Naive thymus-derived CD4-positive, alpha-beta T cell (primary cell): ENCODE data around the gene TSN. TPM values are rescaled to one million over a fixed set of nuclear protein-coding genes. Genes with fewer than 3 reads are reported as not detected.

Source experiments
- ATAC-seq: fragments of 150-1000 bp; cut with Tn5 transposase; 2 replicates; pipeline ENCODE4 v1.10.0; 2021; ENCODE audit warnings: mild to moderate bottlenecking, moderate library complexity
- CTCF ChIA-PET: fragments of 350-600 bp; sonication (Branson Sonifier 250); formaldehyde crosslinking; loops from one replicate; lab custom pipeline; 2021; ENCODE audit warnings: antibody characterized with exemption; lab: Charles Lee
- POLR2A ChIA-PET: fragments of 350-600 bp; sonication (Branson Sonifier 250); formaldehyde crosslinking; loops from one replicate; lab custom pipeline; 2021; ENCODE audit warnings: antibody characterized with exemption, inconsistent platforms; lab: Charles Lee
- DNase-seq, 9 donors: peaks; one replicate each; pipeline versions ENCODE4 v3.0.0 to v3.0.0-alpha.2; 2020 to 2022; ENCODE audit warnings: mixed read lengths in 1 of 9
- H3K27ac ChIP-seq: one replicate; pipeline ENCODE4 v1.7.0; 2013; ENCODE audit warnings: mild to moderate bottlenecking, low read depth, low read length, moderate library complexity
- H3K27me3 ChIP-seq, 2 donors: one replicate each; pipeline ENCODE4 v1.7.0; 2013; ENCODE audit warnings: low read length in 2 of 2, mild to moderate bottlenecking in 2 of 2, moderate library complexity in 2 of 2; ENCODE audit not compliant: control insufficient read depth in 2 of 2, insufficient read depth in 2 of 2
- H3K36me3 ChIP-seq, 3 experiments: 1 replicate in 2 of 3; 2 replicates in 1 of 3; pipeline ENCODE4 v1.7.0; 2013; ENCODE audit warnings: low read length in 3 of 3, mild to moderate bottlenecking in 3 of 3, moderate library complexity in 1 of 3; ENCODE audit not compliant: insufficient read depth in 3 of 3, control insufficient read depth in 2 of 3
- H3K4me1 ChIP-seq, 2 donors: one replicate each; pipeline ENCODE4 v1.7.0; 2013; ENCODE audit warnings: low read length in 2 of 2, mild to moderate bottlenecking in 2 of 2, moderate library complexity in 1 of 2; ENCODE audit not compliant: control insufficient read depth in 2 of 2, insufficient read depth in 2 of 2
- H3K4me3 ChIP-seq: 2 replicates; pipeline ENCODE4 v1.7.0; 2013; ENCODE audit warnings: mild to moderate bottlenecking, low read length
- H3K9me3 ChIP-seq, 3 experiments: 1 replicate in 2 of 3; 2 replicates in 1 of 3; pipeline ENCODE4 v1.7.0; 2013; ENCODE audit warnings: low read length in 3 of 3; ENCODE audit not compliant: control insufficient read depth in 2 of 3
- H3K27ac Mint-ChIP-seq, 9 donors: one replicate each; pipeline ENCODE4 v1.8.0; 2020 to 2022; ENCODE audit warnings: mixed read lengths in 9 of 9, mild to moderate bottlenecking in 8 of 9, moderate library complexity in 5 of 9, inconsistent platforms in 2 of 9
- H3K27me3 Mint-ChIP-seq, 5 donors: one replicate each; pipeline ENCODE4 v1.8.0; 2021 to 2022; ENCODE audit warnings: mixed read lengths in 5 of 5, mild to moderate bottlenecking in 1 of 5
- H3K36me3 Mint-ChIP-seq, 5 donors: one replicate each; pipeline ENCODE4 v1.8.0; 2020 to 2022; ENCODE audit warnings: mixed read lengths in 5 of 5, mild to moderate bottlenecking in 3 of 5, inconsistent platforms in 1 of 5
- H3K4me1 Mint-ChIP-seq, 7 donors: one replicate each; pipeline ENCODE4 v1.8.0; 2020 to 2022; ENCODE audit warnings: mixed read lengths in 7 of 7, mild to moderate bottlenecking in 3 of 7, inconsistent platforms in 1 of 7
- H3K4me3 Mint-ChIP-seq, 10 donors: one replicate each; pipeline ENCODE4 v1.8.0; 2020 to 2022; ENCODE audit warnings: mild to moderate bottlenecking in 10 of 10, mixed read lengths in 10 of 10, moderate library complexity in 6 of 10, inconsistent platforms in 2 of 10
- H3K9me3 Mint-ChIP-seq, 11 donors: one replicate each; pipeline ENCODE4 v1.8.0; 2020 to 2022; ENCODE audit warnings: mixed read lengths in 11 of 11, mild to moderate bottlenecking in 4 of 11, inconsistent platforms in 1 of 11, moderate library complexity in 1 of 11
- intact Hi-C, 2 donors: fragments of 100-400 bp; cut with micrococcal nuclease; formaldehyde crosslinking; loops; one replicate each; pipeline ENCODE4 v1.15.1; 2023
- polyA plus RNA-seq, 2 donors: library from polyadenylated mRNA; unstranded; fragments of 300-500 nt; fragmentation: Illumina TruSeq; gene quantifications; one replicate each; pipeline ENCODE4 v1.2.3, GENCODE V29; 2021
- total RNA-seq, 6 experiments: library from RNA in 5 of 6; stranded (reverse) in 5 of 6; gene quantifications; 1 replicate in 5 of 6; 2 replicates in 1 of 6; pipeline ENCODE4 v1.2.3 and lab custom pipeline; 2021 to 2026

Gene TSN
- total and polyA plus RNA-seq, 7 experiments from 2014 or later = 35.8 to 87.2 (median 62.8) TPM

DNA sequence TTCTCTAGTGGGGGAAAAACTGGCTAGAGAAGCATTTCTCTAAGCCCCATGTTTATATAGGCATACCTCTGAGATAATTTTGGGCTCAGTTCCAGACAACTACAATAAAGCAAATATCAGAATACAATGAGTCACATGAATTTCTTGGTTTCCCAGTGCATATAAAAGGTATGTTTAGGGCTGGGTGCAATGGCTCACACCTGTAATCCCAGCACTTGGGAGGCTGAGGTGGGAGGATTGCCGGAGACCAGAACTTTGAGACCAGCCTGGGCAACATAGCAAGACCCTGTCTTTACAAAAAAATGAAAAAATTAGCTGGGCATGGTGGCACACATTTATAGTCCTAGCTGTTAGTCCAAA lies 22.2 kb downstream of the TSN start:
- Mint-ChIP-seq H3K36me3 (peaks cover 0 to 4% (median 0%) of the 10 kb centered on the region in 5 donors), H3K9me3 (peaks cover 0 to 2% (median 0%) of the 10 kb centered on the region in 11 donors), H3K4me3 (no peak overlapping the region), H3K4me1 (peaks cover 0 to 3% (median 0%) of the 10 kb centered on the region in 7 donors), H3K27me3 (peaks cover 0 to 5% (median 0%) of the 10 kb centered on the region in 5 donors), H3K27ac (no peak overlapping the region)
- no peaks in the 10 kb centered on the region for H3K36me3 ChIP-seq
- no peaks in the 10 kb centered on the region for H3K9me3 ChIP-seq
- ChIA-PET POLR2A (no interaction called here), CTCF (interaction anchor here (0.7 to 0.8 kb wide), 2 partner anchors 77 to 416 kb away, joined by 3 read pairs; no protein-coding TSS in a partner anchor)
- ATAC-seq (no peak), DNase-seq (no peak)
- no peak overlapping the region for H3K4me3 ChIP-seq
- no peaks in the 10 kb centered on the region for H3K4me1 ChIP-seq
- no peak overlapping the region for H3K27ac ChIP-seq
- intact Hi-C loops = no loop called here
- H3K27me3 ChIP-seq = no peaks in the 10 kb centered on the region

DNA sequence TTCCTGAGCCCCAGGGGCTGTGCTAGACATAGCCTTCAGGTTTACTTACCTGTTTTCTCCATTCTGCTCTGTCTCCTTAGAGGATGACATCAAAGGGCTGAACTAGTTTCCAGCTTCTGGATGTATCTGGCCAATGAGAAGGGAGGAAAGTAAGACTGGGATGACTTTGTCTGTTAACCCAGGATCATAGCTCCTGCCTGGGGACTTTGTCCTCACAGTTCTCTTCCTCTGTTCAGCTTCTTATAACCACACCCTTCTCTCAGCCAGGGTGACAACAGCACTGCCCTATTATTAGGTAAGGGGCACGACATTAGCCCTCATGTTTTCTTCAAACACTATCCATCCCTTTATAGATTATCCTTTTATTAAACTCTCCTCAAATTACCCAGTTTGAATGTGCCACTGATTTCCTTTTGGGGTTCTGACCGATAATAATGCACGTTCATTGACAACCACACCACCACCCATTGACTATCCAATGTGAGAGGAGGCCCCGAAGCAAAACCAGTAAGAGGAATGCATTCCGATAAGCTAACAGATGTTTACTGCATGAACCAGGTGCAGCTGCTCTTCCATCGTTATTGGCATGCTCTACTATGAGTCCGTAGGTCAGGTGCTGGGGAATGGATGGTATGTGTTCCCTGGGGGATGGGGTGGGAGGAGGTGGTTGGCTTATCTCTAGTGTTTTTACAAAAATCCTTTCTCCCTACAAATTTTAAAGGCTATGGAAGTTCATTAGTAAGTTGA lies 23.5 kb downstream of the TSN start:
- H3K4me3 ChIP-seq = no peak overlapping the region
- ChIA-PET CTCF (no interaction called here), POLR2A (interaction anchor here (0.6 kb wide), 1 partner anchor 181 kb away, joined by 3 read pairs; no protein-coding TSS in a partner anchor)
- DNase-seq = no peak
- Mint-ChIP-seq H3K36me3 (no peaks in the 10 kb centered on the region), H3K4me1 (peaks cover 0 to 3% (median 0%) of the 10 kb centered on the region in 7 donors), H3K27me3 (peaks cover 0 to 14% (median 0%) of the 10 kb centered on the region in 5 donors), H3K27ac (no peak overlapping the region), H3K9me3 (peaks cover 0 to 2% (median 0%) of the 10 kb centered on the region in 11 donors), H3K4me3 (no peak overlapping the region)
- H3K36me3 ChIP-seq = no peaks in the 10 kb centered on the region
- H3K9me3 ChIP-seq = no peaks in the 10 kb centered on the region
- intact Hi-C loops = no loop called here
- H3K27me3 ChIP-seq = no peaks in the 10 kb centered on the region
- no peaks in the 10 kb centered on the region for H3K4me1 ChIP-seq
- ATAC-seq = no peak
- no peak overlapping the region for H3K27ac ChIP-seq

- Mint-ChIP-seq H3K9me3 (no peaks in the 10 kb centered on the region), H3K27ac (no peak overlapping the region), H3K4me3 (no peak overlapping the region), H3K4me1 (no peaks in the 10 kb centered on the region), H3K36me3 (no peaks in the 10 kb centered on the region), H3K27me3 (peaks cover 0 to 20% (median 8%) of the 10 kb centered on the region in 5 donors)
- Histone ChIP-seq H3K4me3 (no peak overlapping the region), H3K36me3 (no peaks in the 10 kb centered on the region), H3K4me1 (no peaks in the 10 kb centered on the region), H3K27me3 (no peaks in the 10 kb centered on the region), H3K27ac (no peak overlapping the region), H3K9me3 (no peaks in the 10 kb centered on the region)
- intact Hi-C loops = no loop called here
- CTCF ChIA-PET = no interaction called here
- ATAC-seq (no peak), DNase-seq (no peak)
- POLR2A ChIA-PET = interaction anchor here (0.6 kb wide), 1 partner anchor 463 kb away, joined by 5 read pairs; no protein-coding TSS in a partner anchor
Observed at GRCh38 chr2:121783180-121783579, 27.7 kb downstream of the TSN start.

- Histone ChIP-seq H3K27ac (no peak overlapping the region), H3K4me1 (no peaks in the 10 kb centered on the region), H3K4me3 (no peak overlapping the region), H3K9me3 (no peaks in the 10 kb centered on the region), H3K27me3 (peaks cover 0 to 3% of the 10 kb centered on the region in 2 donors), H3K36me3 (no peaks in the 10 kb centered on the region)
- Mint-ChIP-seq H3K27me3 (peaks cover 16 to 36% (median 27%) of the 10 kb centered on the region in 5 donors), H3K9me3 (no peaks in the 10 kb centered on the region), H3K36me3 (no peaks in the 10 kb centered on the region), H3K4me3 (no peak overlapping the region), H3K4me1 (no peaks in the 10 kb centered on the region), H3K27ac (no peak overlapping the region)
- no peak for ATAC-seq
- POLR2A ChIA-PET = no interaction called here
- DNase-seq = no peak
- intact Hi-C loops = no loop called here
- CTCF ChIA-PET = no interaction called here
Observed at GRCh38 chr2:121788685-121789084, 33.2 kb downstream of the TSN start.

- intact Hi-C loops = no loop called here
Observed at GRCh38 chr2:121790276-121790956, 35.0 kb downstream of the TSN start.

DNA sequence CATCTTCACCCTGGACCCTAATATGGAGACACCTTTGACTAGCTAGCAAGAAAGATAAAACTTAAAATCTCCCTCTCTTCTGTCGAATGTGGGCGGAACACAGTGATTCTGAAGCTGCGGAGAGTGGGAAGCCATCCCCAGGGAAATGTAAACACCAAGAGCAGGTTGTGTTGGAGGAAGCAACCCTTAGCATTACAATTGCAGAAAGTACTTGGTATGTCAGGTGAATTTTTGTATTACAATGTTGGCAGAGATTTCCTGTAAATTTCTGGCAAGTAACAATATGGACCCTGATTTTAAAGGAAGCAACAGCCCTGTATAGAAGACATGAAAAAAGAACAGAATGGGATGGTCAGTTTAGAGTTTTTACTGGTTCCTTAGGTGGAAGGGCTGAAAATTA lies 35.8 kb downstream of the TSN start:
- POLR2A ChIA-PET = no interaction called here
- peaks cover 10 to 38% (median 34%) of the 10 kb centered on the region in 5 donors for H3K27me3 Mint-ChIP-seq
- H3K4me3 Mint-ChIP-seq = no peak overlapping the region
- no peak for ATAC-seq
- CTCF ChIA-PET = no interaction called here
- intact Hi-C loops = no loop called here
- peaks cover 0 to 3% of the 10 kb centered on the region in 2 donors for H3K27me3 ChIP-seq
- H3K9me3 ChIP-seq = no peaks in the 10 kb centered on the region
- H3K27ac ChIP-seq = no peak overlapping the region
- H3K4me1 ChIP-seq = no peaks in the 10 kb centered on the region
- no peaks in the 10 kb centered on the region for H3K4me1 Mint-ChIP-seq
- H3K4me3 ChIP-seq = no peak overlapping the region
- H3K36me3 ChIP-seq = no peaks in the 10 kb centered on the region
- H3K9me3 Mint-ChIP-seq = no peaks in the 10 kb centered on the region
- no peak overlapping the region for H3K27ac Mint-ChIP-seq
- H3K36me3 Mint-ChIP-seq = no peaks in the 10 kb centered on the region
- no peak for DNase-seq

More at GRCh38 chr2:121790276-121790956, 35.0 kb downstream of the TSN start:
- Mint-ChIP-seq H3K4me1 (no peaks in the 10 kb centered on the region), H3K9me3 (no peaks in the 10 kb centered on the region), H3K27me3 (peaks cover 12 to 39% (median 31%) of the 10 kb centered on the region in 5 donors), H3K27ac (no peak overlapping the region), H3K36me3 (no peaks in the 10 kb centered on the region), H3K4me3 (no peak overlapping the region)
- no peaks in the 10 kb centered on the region for H3K4me1 ChIP-seq
- H3K27me3 ChIP-seq = peaks cover 0 to 3% of the 10 kb centered on the region in 2 donors
- no peaks in the 10 kb centered on the region for H3K36me3 ChIP-seq
- no peak overlapping the region for H3K4me3 ChIP-seq
- no peaks in the 10 kb centered on the region for H3K9me3 ChIP-seq
- CTCF ChIA-PET = no interaction called here
- DNase-seq = no peak
- no peak overlapping the region for H3K27ac ChIP-seq
- POLR2A ChIA-PET = no interaction called here
- ATAC-seq = no peak
